Activated T-cell treated with anti-CD3 and anti-CD28 coated beads for 1 hour (primary cell): ENCODE data around the gene GRIA1.

Source experiments
- DNase-seq: peaks from one replicate; pipeline ENCODE4 v3.0.0-alpha.2; 2020; ENCODE audit warnings: low read depth

Gene GRIA1

GRCh38 chr5:153498516-153498915 is 8.0 kb downstream of the GRIA1 start:
- no peak for DNase-seq

- DNase-seq = no peak
Measured at GRCh38 chr5:153500178-153500577, 9.7 kb downstream of the GRIA1 start.

GRCh38 chr5:153504726-153505125 is 14.3 kb downstream of the GRIA1 start:
- no peak for DNase-seq

GRCh38 chr5:153508700-153509099 is 18.2 kb downstream of the GRIA1 start:
- no peak for DNase-seq

- DNase-seq = no peak
Measured at GRCh38 chr5:153511622-153512021, 21.2 kb downstream of the GRIA1 start.

GRCh38 chr5:153513156-153513555 is 22.7 kb downstream of the GRIA1 start:
- no peak for DNase-seq

- no peak for DNase-seq
Measured at GRCh38 chr5:153515301-153515700, 24.8 kb downstream of the GRIA1 start.

GRCh38 chr5:153516504-153517240 is 26.2 kb downstream of the GRIA1 start:
- DNase-seq = no peak

- no peak for DNase-seq
Measured at GRCh38 chr5:153517241-153517611, 26.8 kb downstream of the GRIA1 start.

GRCh38 chr5:153520137-153520536 is 29.7 kb downstream of the GRIA1 start:
- DNase-seq = no peak

GRCh38 chr5:153520952-153521351 is 30.5 kb downstream of the GRIA1 start:
- no peak for DNase-seq

GRCh38 chr5:153523211-153523610 is 32.7 kb downstream of the GRIA1 start:
- DNase-seq = no peak

- DNase-seq = no peak
Measured at GRCh38 chr5:153523831-153524230, 33.4 kb downstream of the GRIA1 start.

- DNase-seq = no peak
Measured at GRCh38 chr5:153525536-153525935, 35.1 kb downstream of the GRIA1 start.

- no peak for DNase-seq
Measured at GRCh38 chr5:153530357-153531143, 40.1 kb downstream of the GRIA1 start.

GRCh38 chr5:153533546-153533945 is 43.1 kb downstream of the GRIA1 start:
- DNase-seq = no peak

GRCh38 chr5:153534102-153534501 is 43.6 kb downstream of the GRIA1 start:
- DNase-seq = no peak

- DNase-seq = no peak
Measured at GRCh38 chr5:153537207-153537606, 46.7 kb downstream of the GRIA1 start.

GRCh38 chr5:153539983-153540382 is 49.5 kb downstream of the GRIA1 start:
- no peak for DNase-seq

GRCh38 chr5:153542536-153542935 is 52.1 kb downstream of the GRIA1 start:
- DNase-seq = no peak

- no peak for DNase-seq
Measured at GRCh38 chr5:153543288-153543687, 52.8 kb downstream of the GRIA1 start.

GRCh38 chr5:153543959-153544470 is 53.5 kb downstream of the GRIA1 start:
- no peak for DNase-seq

GRCh38 chr5:153544706-153545105 is 54.2 kb downstream of the GRIA1 start:
- no peak for DNase-seq
